B cell (primary cell): ENCODE data around the gene FBN2.

Experiments used
- EZH2 ChIP-seq: IDR thresholded peaks from 2 replicates; pipeline ENCODE4 v1.6.1; 2012; ENCODE audit warnings: borderline replicate concordance, low read depth, mild to moderate bottlenecking, moderate library complexity, low read length; ENCODE audit not compliant: insufficient read depth, poor library complexity, severe bottlenecking
- TF ChIP-seq, protein P1 (sequence below): fragments of 200-600 bp; IDR thresholded peaks from one replicate; pipeline ENCODE4 v1.8.0; 2022; ENCODE audit warnings: antibody characterized with exemption, mild to moderate bottlenecking

DNA sequence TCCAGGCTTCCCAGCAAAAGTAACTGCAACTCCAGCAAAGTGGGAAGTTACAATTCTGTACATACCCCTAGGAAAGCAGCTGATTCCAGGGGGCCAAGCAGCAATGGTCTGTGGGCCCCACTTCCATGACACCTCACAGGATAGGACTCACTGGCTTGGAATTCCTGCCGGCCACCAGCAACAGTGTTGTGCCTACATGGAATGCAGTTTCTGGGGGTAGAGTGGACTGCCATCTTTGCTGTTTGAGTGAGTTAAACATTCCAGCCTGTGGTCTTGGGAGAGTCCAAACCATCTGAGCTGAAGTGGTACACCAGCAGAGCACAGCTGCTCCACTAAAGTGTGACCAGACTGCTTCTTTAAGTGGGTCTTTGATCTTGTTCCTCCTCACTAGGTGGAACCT, 13.4 kb upstream of the FBN2 start:
- TF ChIP-seq, protein P1, sequence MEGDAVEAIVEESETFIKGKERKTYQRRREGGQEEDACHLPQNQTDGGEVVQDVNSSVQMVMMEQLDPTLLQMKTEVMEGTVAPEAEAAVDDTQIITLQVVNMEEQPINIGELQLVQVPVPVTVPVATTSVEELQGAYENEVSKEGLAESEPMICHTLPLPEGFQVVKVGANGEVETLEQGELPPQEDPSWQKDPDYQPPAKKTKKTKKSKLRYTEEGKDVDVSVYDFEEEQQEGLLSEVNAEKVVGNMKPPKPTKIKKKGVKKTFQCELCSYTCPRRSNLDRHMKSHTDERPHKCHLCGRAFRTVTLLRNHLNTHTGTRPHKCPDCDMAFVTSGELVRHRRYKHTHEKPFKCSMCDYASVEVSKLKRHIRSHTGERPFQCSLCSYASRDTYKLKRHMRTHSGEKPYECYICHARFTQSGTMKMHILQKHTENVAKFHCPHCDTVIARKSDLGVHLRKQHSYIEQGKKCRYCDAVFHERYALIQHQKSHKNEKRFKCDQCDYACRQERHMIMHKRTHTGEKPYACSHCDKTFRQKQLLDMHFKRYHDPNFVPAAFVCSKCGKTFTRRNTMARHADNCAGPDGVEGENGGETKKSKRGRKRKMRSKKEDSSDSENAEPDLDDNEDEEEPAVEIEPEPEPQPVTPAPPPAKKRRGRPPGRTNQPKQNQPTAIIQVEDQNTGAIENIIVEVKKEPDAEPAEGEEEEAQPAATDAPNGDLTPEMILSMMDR, result no peak
- no peak for TF ChIP-seq EZH2
